Epithelial cell of proximal tubule (primary cell): Measurements from ENCODE around the gene CCDC167. TPM values are rescaled to one million over a fixed set of nuclear protein-coding genes. Genes with fewer than 3 reads are reported as not detected.

Experiments
- DNase-seq: peaks from one replicate; pipeline ENCODE4 v3.0.0-alpha.2; 2011; ENCODE audit warnings: low read depth
- H3K4me3 ChIP-seq: 2 replicates; pipeline ENCODE4 v1.5.1; 2011; ENCODE audit warnings: low read depth, mild to moderate bottlenecking, low read length
- CTCF ChIP-seq: conservative IDR thresholded peaks from 2 replicates; pipeline ENCODE4 v1.5.1; 2012; ENCODE audit warnings: low read depth, mild to moderate bottlenecking, low read length
- total RNA-seq: library from RNA; depleted of rRNA; stranded (reverse); fragments of >200 nt; gene quantifications from 2 replicates; pipeline ENCODE4 v1.2.3, GENCODE V29; 2015

CCDC167 gene
- total RNA-seq, 1 donor from 2014 or later: 136 TPM

DNA sequence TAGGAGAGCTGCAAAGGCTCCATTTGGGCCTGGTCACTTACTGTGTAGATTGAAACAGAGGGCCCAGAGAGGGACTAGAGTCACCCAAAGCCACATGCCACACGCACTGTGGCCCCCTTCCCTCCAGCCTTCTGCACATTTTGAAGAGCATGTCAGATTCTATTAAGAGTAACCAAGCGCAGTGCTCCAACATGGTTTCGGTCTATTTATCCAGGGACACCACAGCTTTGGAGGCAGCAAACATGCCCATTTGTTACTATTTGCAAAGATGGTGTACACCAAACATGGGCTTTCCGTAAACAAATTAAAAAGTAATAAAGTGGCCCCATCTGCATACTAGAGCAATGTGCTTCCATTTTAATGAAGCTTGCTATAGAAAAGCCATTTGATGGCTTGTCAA lies 43.7 kb upstream of the CCDC167 start:
- no peak overlapping the region for H3K4me3 ChIP-seq
- no peak for TF ChIP-seq CTCF
- DNase-seq: no peak

- no peak for DNase-seq
- H3K4me3 ChIP-seq: no peak overlapping the region
- TF ChIP-seq CTCF: no peak
These were observed 41.7 kb upstream of the CCDC167 start for GRCh38 chr6:37541346-37541745.

- no peak overlapping the region for H3K4me3 ChIP-seq
- no peak for DNase-seq
- TF ChIP-seq CTCF: no peak
These were observed 40.7 kb upstream of the CCDC167 start for GRCh38 chr6:37540390-37540789.

DNA sequence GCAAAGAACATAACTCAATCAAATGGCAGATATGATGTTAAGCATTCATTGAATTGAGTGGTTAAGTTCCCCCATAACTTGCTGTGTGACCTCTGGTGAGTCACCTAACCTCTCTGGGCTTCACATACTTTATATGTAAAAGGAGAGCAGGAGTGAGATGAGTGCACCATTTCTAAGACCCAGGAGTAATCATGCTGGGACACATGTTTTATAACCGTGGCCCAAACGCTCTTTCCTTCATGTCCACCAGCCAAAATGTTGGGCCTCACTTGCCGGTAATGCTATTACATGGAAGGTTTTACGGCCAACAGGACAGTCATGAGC lies 40.3 kb upstream of the CCDC167 start:
- no peak for DNase-seq
- TF ChIP-seq CTCF: no peak
- H3K4me3 ChIP-seq: no peak overlapping the region

DNA sequence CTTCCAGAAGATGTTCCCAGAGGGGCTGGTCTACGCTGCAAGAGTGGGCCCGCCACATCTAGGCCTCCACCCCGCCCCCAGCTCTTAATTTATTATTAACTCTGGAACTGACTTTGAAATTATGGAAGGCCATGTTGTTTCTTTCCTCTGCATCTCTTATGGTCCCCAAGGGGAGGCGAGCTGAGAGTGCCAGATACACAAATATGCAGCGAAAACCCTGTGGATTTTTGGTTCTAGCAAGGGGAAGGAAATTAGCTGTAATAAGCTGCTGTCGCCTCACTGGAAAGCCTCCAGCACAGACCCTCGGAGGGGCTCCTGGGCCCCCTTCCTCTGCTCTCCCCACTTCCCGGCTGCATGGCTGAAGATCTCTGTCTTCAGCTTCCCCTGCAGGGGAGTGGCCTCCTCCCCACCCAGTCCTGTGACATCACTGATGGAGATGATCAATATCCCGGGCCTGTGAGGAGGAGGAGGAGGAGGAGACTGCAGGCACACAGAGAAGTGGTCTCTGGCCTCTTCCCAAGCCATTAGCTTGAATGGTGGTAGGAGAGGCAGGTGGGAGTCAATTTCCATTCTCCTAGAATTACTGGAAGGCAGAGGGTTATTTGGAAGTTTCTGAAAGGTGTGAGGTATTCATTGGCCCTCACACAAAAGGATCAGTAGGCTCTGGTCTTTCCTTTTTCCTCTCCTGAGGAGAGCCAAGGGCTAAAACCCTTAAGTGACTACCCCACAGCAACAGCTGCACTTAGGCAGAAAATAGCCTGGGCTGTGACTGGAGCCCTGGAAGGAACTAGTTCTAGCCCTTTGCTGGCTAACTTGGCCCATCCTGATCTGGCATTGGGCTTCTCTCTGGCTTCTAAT lies 39.7 kb upstream of the CCDC167 start:
- no peak for TF ChIP-seq CTCF
- DNase-seq: no peak

DNA sequence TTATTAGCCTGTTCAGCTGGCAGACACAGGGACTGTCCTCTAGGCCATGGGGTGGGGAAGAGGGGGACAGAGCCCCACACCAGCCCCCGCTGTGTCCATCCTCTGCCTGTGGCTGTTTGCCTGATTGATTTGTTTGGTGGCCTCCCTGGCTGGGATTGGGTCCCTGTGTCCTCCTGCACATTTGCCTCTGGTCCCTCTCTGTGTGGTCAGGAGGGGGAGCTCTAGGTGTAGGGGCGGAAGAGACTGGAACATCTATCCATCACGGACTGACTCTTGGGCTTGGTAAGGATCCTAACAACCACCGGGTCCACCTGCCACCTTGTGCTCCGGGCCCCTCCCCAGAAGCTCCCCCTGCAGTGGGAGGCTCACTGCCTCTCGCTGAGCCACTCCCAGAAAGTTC lies 38.4 kb upstream of the CCDC167 start:
- peak; percentile 84 for TF ChIP-seq CTCF
- no peak overlapping the region for H3K4me3 ChIP-seq
- DNase-seq: no peak

More for the DNA sequence above, 39.7 kb upstream of the CCDC167 start:
- H3K4me3 ChIP-seq: no peak overlapping the region

DNA sequence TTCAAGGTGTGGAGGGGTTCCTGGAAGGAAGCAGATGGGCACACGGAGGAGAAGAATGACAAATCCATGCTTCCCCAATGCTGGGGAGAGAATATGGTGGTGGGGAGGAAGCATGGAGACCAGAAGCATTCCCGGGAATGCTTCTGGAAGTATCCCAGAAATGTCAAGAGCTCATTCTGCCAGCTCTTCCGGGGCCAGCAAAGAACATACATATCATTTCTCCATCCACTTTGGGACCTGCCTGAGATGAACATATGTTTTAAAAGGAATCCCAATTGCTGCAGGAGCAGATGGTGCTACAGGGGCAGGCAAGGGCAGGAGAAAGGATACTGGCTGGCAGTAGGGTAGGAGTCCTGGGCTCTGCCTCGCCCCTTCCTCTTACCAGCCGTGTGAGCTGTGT lies 37.9 kb upstream of the CCDC167 start:
- H3K4me3 ChIP-seq: no peak overlapping the region
- TF ChIP-seq CTCF: no peak
- no peak for DNase-seq
